GM12875 (cell line): ENCODE results near the gene TMED10.

Source experiments
- H3K4me3 ChIP-seq: one replicate; pipeline ENCODE4 v1.5.1; 2011; ENCODE audit warnings: low read depth, low read length, control low read depth
- CTCF ChIP-seq: IDR thresholded peaks from 2 replicates; pipeline ENCODE4 v1.5.1; 2011; ENCODE audit warnings: low read depth, mild to moderate bottlenecking, control low read depth, inconsistent platforms, low read length, moderate library complexity, borderline replicate concordance; ENCODE audit not compliant: insufficient read depth

TMED10 gene

GRCh38 chr14:75216427-75217006 is 40.1 kb upstream of the TMED10 start:
- H3K4me3 ChIP-seq = no peak overlapping the region
- no peak for TF ChIP-seq CTCF

GRCh38 chr14:75215520-75215919 is 39.1 kb upstream of the TMED10 start:
- no peak overlapping the region for H3K4me3 ChIP-seq
- no peak for TF ChIP-seq CTCF

GRCh38 chr14:75214558-75214957 is 38.1 kb upstream of the TMED10 start:
- H3K4me3 ChIP-seq = no peak overlapping the region
- no peak for TF ChIP-seq CTCF

- TF ChIP-seq CTCF = no peak
- H3K4me3 ChIP-seq = no peak overlapping the region
These were observed 36.8 kb upstream of the TMED10 start for GRCh38 chr14:75213172-75213571.

GRCh38 chr14:75208843-75209242 is 32.4 kb upstream of the TMED10 start:
- TF ChIP-seq CTCF = no peak
- H3K4me3 ChIP-seq = no peak overlapping the region

GRCh38 chr14:75206190-75206589 is 29.8 kb upstream of the TMED10 start:
- no peak for TF ChIP-seq CTCF
- no peak overlapping the region for H3K4me3 ChIP-seq

GRCh38 chr14:75205591-75205990 is 29.2 kb upstream of the TMED10 start:
- TF ChIP-seq CTCF = no peak

More at GRCh38 chr14:75205591-75205990, 29.2 kb upstream of the TMED10 start:
- no peak overlapping the region for H3K4me3 ChIP-seq
